Ovary (tissue), 9 donors: Measurements from ENCODE around the gene UGT1A3. TPM values are rescaled to one million over a fixed set of nuclear protein-coding genes. Genes with fewer than 3 reads are reported as not detected.

Experiments used
- DNase-seq, 5 donors: peaks; one replicate each; pipeline ENCODE4 v3.0.0-alpha.2; 2019 to 2020
- H3K27ac ChIP-seq, 2 donors: fragments of 200-600 bp; one replicate each; pipeline versions ENCODE4 v1.5.1 to v1.8.0; 2019 to 2022
- H3K27me3 ChIP-seq: fragments of 200-600 bp; one replicate; pipeline ENCODE4 v1.8.0; 2022
- H3K36me3 ChIP-seq: fragments of 200-600 bp; sonication (generic); one replicate; pipeline ENCODE4 v1.5.1; 2019
- H3K4me1 ChIP-seq: one replicate; pipeline ENCODE4 v1.8.1; 2013; ENCODE audit warnings: mild to moderate bottlenecking, moderate library complexity; ENCODE audit not compliant: insufficient read depth
- H3K4me3 ChIP-seq: fragments of 200-600 bp; sonication (generic); one replicate; pipeline ENCODE4 v1.5.1; 2017
- H3K9me3 ChIP-seq, 2 donors: fragments of 200-600 bp in 1 of 2; sonication (generic) in 1 of 2; one replicate each; pipeline versions ENCODE4 v1.5.1 to v1.8.1; 2013 to 2019; ENCODE audit warnings: mild to moderate bottlenecking in 1 of 2, moderate library complexity in 1 of 2
- CTCF ChIP-seq, 3 donors: fragments of 450-650 bp in 2 of 3; fragments of 200-600 bp in 1 of 3; IDR thresholded peaks; one replicate each; pipeline versions ENCODE4 v1.5.1 to v1.8.0; 2016 to 2022; ENCODE audit warnings: antibody characterized with exemption in 3 of 3, mild to moderate bottlenecking in 1 of 3
- EP300 ChIP-seq: sonication (generic); formaldehyde crosslinking; IDR thresholded peaks from one replicate; pipeline ENCODE4 v1.6.1; 2017; ENCODE audit warnings: antibody characterized with exemption
- POLR2A ChIP-seq: fragments of 450-650 bp; IDR thresholded peaks from one replicate; pipeline ENCODE4 v1.6.1; 2017; ENCODE audit warnings: antibody characterized with exemption, mild to moderate bottlenecking, moderate library complexity
- WGBS, 3 donors: extraction: QIAGEN DNeasy Blood & Tissue Kit in 1 of 3; methylation state at CpG; one replicate each; pipeline versions ENCODE4 v1.1.5 to v1.1.7; 2013 to 2017; 5-methylcytosine and 5-hydroxymethylcytosine counted together
- intact Hi-C, 4 donors: fragments of 100-400 bp; cut with DNase I; formaldehyde crosslinking; loops; one replicate each; pipeline versions ENCODE4 v1.11.0 to v1.15.1; 2022 to 2023
- polyA plus RNA-seq, 2 donors: library from polyadenylated mRNA; stranded (reverse); fragments of 200-250 nt in 1 of 2; fragments of 350-450 nt in 1 of 2; fragmentation: Illumina TruSeq in 1 of 2; extraction: RNeasy Lipid Tissue Mini Kit (QIAGEN cat#74804) in 1 of 2; gene quantifications; one replicate each; pipeline ENCODE4 v1.2.3, GENCODE V29; 2013 to 2014
- total RNA-seq, 7 donors: library from RNA; depleted of rRNA in 2 of 7; stranded (reverse); fragments of >200 nt in 2 of 7; fragmentation: NEBNext Ultra II Directional in 3 of 7; extraction: Animal tissue kit (Norgen Biotek cat#: 25700) in 3 of 7; gene quantifications; one replicate each; pipeline versions ENCODE4 v1.1.0 to v1.2.4, GENCODE V29; 2016 to 2023
- donor health status: DM: no; HTN: no; CAD: no; lungs with moderate emphysema.
- donor health status: DM: no; HTN: no; CAD: no.
- donor health status: Bipolar disorder and iron deficiency.
- donor health status: DM: yes; HTN: yes; CAD: no.
- donor health status: DM: no; HTN: no; CAD: no.
- donor health status: DM: yes; HTN: yes; CAD: no.

The UGT1A3 gene
- total and polyA plus RNA-seq, 9 donors = not detected

DNA sequence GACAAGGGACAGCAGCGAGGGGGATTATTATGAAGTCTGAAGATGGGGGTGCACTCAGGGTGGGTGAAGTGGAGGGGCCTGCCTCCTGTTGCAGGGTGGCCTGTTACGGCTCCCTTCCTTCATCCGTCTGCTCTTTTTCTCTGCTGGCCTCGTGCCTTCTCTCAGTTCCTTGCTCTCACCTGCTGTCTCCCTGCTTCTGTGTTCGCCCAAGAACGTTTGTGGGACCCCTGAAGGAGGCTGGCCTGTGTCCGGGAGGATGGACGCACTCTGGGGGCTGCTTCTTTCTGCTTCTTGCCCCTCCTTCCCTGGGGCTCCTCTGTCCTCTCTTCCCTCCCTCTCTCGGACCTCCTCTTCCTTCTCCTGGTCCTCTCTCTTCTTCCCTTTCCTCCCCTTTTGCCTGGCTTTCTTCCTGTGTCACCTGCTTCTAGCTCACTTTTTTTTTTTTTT lies 63.1 kb downstream of the UGT1A3 start:
- Histone ChIP-seq H3K4me3 (no peak overlapping the region), H3K27me3 (no peaks in the 10 kb centered on the region), H3K9me3 (no peaks in the 10 kb centered on the region), H3K27ac (no peak overlapping the region), H3K4me1 (no peaks in the 10 kb centered on the region), H3K36me3 (no peaks in the 10 kb centered on the region)
- WGBS, 3 donors = 67 to 80% (median 71%) methylated on average over 9 of the region's 9 CpGs
- DNase-seq = no peak
- TF ChIP-seq EP300 (no peak), POLR2A (no peak), CTCF (IDR thresholded peaks at IDR 0.05) (no peak)
- intact Hi-C loops = no loop called here

DNA sequence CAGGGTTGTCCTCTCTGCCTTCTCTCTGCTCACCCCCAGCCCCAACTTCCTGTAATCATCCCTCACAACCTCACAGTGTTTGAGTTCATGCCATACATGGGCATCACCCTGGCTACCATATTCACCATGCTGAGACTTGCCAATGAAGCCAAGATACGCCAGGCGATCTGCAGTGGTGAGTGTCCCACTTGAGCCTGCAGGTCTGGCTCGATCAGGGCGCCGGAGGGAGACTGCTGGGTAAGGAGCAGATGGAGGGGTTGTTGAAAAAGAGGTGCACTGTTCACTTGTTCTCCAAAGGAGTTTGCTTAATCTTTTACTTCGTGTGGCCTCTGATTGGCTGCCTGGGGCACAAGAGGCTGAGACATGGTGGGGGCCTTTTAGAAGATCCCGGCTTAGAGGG lies 63.9 kb downstream of the UGT1A3 start:
- 87 to 91% (median 90%) methylated on average over 7 of the region's 7 CpGs for WGBS, 3 donors
- Histone ChIP-seq H3K9me3 (no peaks in the 10 kb centered on the region), H3K36me3 (no peaks in the 10 kb centered on the region), H3K27ac (no peak overlapping the region), H3K27me3 (no peaks in the 10 kb centered on the region), H3K4me1 (no peaks in the 10 kb centered on the region), H3K4me3 (no peak overlapping the region)
- no peak for DNase-seq
- TF ChIP-seq CTCF (IDR thresholded peaks at IDR 0.05) (no peak), POLR2A (no peak), EP300 (no peak)
- intact Hi-C loops = no loop called here

DNA sequence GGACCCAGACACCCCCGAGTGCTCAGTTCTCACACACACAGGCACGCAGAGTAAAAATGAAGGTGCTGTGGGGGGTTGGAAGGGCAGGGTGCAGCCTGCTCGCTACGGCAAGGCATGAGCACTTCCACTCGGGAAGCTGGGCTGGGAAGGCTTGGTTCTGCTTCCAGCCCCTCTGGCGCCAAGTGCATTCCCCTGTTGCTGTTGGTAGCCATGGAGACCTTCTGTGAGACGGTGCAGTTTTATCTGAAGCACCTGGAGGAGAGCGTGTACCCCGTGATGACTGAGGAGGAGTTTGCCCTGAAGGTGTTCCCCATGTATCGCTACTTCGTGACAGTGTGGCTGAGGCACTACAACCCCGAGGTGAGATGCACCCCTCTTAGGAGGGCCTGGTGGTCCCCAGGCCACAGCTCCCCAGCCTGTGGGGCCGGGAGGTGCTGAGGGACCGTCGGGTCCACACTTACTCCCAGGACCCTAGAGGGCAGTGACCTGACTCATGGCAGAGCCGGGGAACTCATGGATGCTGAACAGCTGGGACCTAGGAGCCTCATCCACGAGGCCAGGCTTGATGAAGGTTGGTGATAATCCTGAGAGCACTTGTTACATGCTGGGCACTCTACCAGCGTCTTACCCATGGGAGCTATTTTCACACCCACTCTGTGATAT lies 64.8 kb downstream of the UGT1A3 start:
- WGBS, 3 donors = 62 to 66% (median 64%) methylated on average over 15 to 18 of the region's 18 CpGs
- Histone ChIP-seq H3K4me1 (no peaks in the 10 kb centered on the region), H3K36me3 (no peaks in the 10 kb centered on the region), H3K27me3 (no peaks in the 10 kb centered on the region), H3K4me3 (no peak overlapping the region), H3K9me3 (no peaks in the 10 kb centered on the region), H3K27ac (no peak overlapping the region)
- no peak for DNase-seq
- intact Hi-C loops = no loop called here
- TF ChIP-seq EP300 (no peak), POLR2A (no peak), CTCF (IDR thresholded peaks at IDR 0.05) (no peak)

GRCh38 chr2:233794128-233794658 lies 65.4 kb downstream of the UGT1A3 start:
- no peak for DNase-seq
- Histone ChIP-seq H3K4me3 (no peak overlapping the region), H3K27ac (no peak overlapping the region), H3K4me1 (no peaks in the 10 kb centered on the region), H3K27me3 (no peaks in the 10 kb centered on the region), H3K36me3 (no peaks in the 10 kb centered on the region), H3K9me3 (no peaks in the 10 kb centered on the region)
- TF ChIP-seq POLR2A (no peak), EP300 (no peak), CTCF (IDR thresholded peaks at IDR 0.05) (no peak)
- intact Hi-C loops = no loop called here
- WGBS, 3 donors = 59 to 66% (median 64%) methylated on average over 17 of the region's 17 CpGs
